Stimulated activated CD4-positive, alpha-beta T cell treated with anti-CD3 and anti-CD28 coated beads, Interleukin-12 subunit alpha, Interleukin-12 subunit beta, amount 100 ng/mL, for 4 hours (primary cell): ENCODE measurements around the gene KDM8.

ENCODE experiments used
- DNase-seq: peaks from one replicate; pipeline ENCODE4 v3.0.0-alpha.2; 2020

Gene KDM8

GRCh38 chr16:27216297-27216885 lies 13.1 kb downstream of the KDM8 start:
- DNase-seq, result no peak

- DNase-seq, result no peak
Measured at GRCh38 chr16:27217256-27217655, 13.9 kb downstream of the KDM8 start.

GRCh38 chr16:27218756-27219155 lies 15.4 kb downstream of the KDM8 start:
- no peak for DNase-seq

- DNase-seq, result no peak
Measured at GRCh38 chr16:27219161-27219560, 15.8 kb downstream of the KDM8 start.

GRCh38 chr16:27220120-27220519 lies 16.8 kb downstream of the KDM8 start:
- DNase-seq, result no peak

- DNase-seq, result no peak
Measured at GRCh38 chr16:27220527-27220926, 17.2 kb downstream of the KDM8 start.

GRCh38 chr16:27220991-27221390 lies 17.7 kb downstream of the KDM8 start:
- no peak for DNase-seq

GRCh38 chr16:27221576-27222248 lies 18.4 kb downstream of the KDM8 start:
- no peak for DNase-seq

GRCh38 chr16:27222249-27223225 lies 19.2 kb downstream of the KDM8 start:
- DNase-seq, result no peak

GRCh38 chr16:27223226-27223610 lies 19.9 kb downstream of the KDM8 start:
- DNase-seq, result no peak

GRCh38 chr16:27223701-27224100 lies 20.4 kb downstream of the KDM8 start:
- no peak for DNase-seq

- DNase-seq, result no peak
Measured at GRCh38 chr16:27224271-27224737, 21.0 kb downstream of the KDM8 start.

- DNase-seq, result no peak
Measured at GRCh38 chr16:27224741-27225300, 21.5 kb downstream of the KDM8 start.

- DNase-seq, result no peak
Measured at GRCh38 chr16:27225536-27226360, 22.4 kb downstream of the KDM8 start.

GRCh38 chr16:27226476-27226875 lies 23.1 kb downstream of the KDM8 start:
- DNase-seq, result no peak

GRCh38 chr16:27226976-27227705 lies 23.8 kb downstream of the KDM8 start:
- DNase-seq, result no peak

GRCh38 chr16:27228045-27228444 lies 24.7 kb downstream of the KDM8 start:
- DNase-seq, result no peak

- no peak for DNase-seq
Measured at GRCh38 chr16:27228621-27229501, 25.5 kb downstream of the KDM8 start.

GRCh38 chr16:27229891-27230470 lies 26.7 kb downstream of the KDM8 start:
- no peak for DNase-seq

GRCh38 chr16:27230562-27231001 lies 27.3 kb downstream of the KDM8 start:
- peak; percentile 43 for DNase-seq
